Right cardiac atrium (tissue), 5 donors: ENCODE data around the gene C2CD2L. TPM values are rescaled to one million over a fixed set of nuclear protein-coding genes. Genes with fewer than 3 reads are reported as not detected.
"Not testable (repeated sequence)": the region's sequence is repeated elsewhere in the genome, so short reads cannot be mapped to it uniquely, and the experiment has no call there.

Experiments
- ATAC-seq, 2 donors: fragments of 200-7000 bp; cut with Tn5 transposase; one replicate each; pipeline versions ENCODE4 v1.8.0 to v1.9.1; 2020; ENCODE audit warnings: moderate library complexity in 2 of 2, mild to moderate bottlenecking in 1 of 2
- DNase-seq, 3 donors: peaks; one replicate each; pipeline ENCODE4 v3.0.0-alpha.2; 2020
- H3K27ac ChIP-seq: one replicate; pipeline ENCODE4 v1.5.1; 2013; ENCODE audit warnings: mild to moderate bottlenecking, low read length, control low read depth, moderate library complexity
- H3K27me3 ChIP-seq: one replicate; pipeline ENCODE4 v1.6.1; 2013; ENCODE audit not compliant: control insufficient read depth, insufficient read depth
- H3K4me1 ChIP-seq: one replicate; pipeline ENCODE4 v1.6.1; 2013; ENCODE audit warnings: low read length; ENCODE audit not compliant: control insufficient read depth, insufficient read depth
- H3K4me3 ChIP-seq: one replicate; pipeline ENCODE4 v1.5.1; 2013; ENCODE audit warnings: low read length, control low read depth
- H3K9me3 ChIP-seq: one replicate; pipeline ENCODE4 v1.6.1; 2013; ENCODE audit warnings: low read length; ENCODE audit not compliant: control insufficient read depth
- WGBS: extraction: QIAGEN DNeasy Blood & Tissue Kit; methylation state at CpG from one replicate; pipeline ENCODE4 v1.1.7; 2013; 5-methylcytosine and 5-hydroxymethylcytosine counted together
- intact Hi-C, 4 donors: fragments of 100-400 bp; cut with DNase I; formaldehyde crosslinking; loops; one replicate each; pipeline versions ENCODE4 v1.11.0 to v1.14.0; 2022 to 2023
- polyA plus RNA-seq: library from polyadenylated mRNA; stranded (reverse); fragments of 200-250 nt; gene quantifications from one replicate; pipeline ENCODE4 v1.2.3, GENCODE V29; 2013
- total RNA-seq, 4 donors: library from RNA; stranded (reverse); fragmentation: NEBNext Ultra II Directional; extraction: Animal tissue kit (Norgen Biotek cat#: 25700); gene quantifications; one replicate each; pipeline ENCODE4 v1.2.1, GENCODE V29; 2021
- donor health status: healthy with polysubstance abuse.
- donor health status: DM: no; HTN: yes; CAD: no.
- donor health status: DM: no; HTN: no; CAD: no.
- donor health status: DM: no; HTN: yes; CAD: no; lungs with severe emphysema.
- donor health status: DM: yes; HTN: yes; CAD: no.

C2CD2L gene
- total and polyA plus RNA-seq, 5 donors = 9.1 to 11.9 (median 10.3) TPM

DNA sequence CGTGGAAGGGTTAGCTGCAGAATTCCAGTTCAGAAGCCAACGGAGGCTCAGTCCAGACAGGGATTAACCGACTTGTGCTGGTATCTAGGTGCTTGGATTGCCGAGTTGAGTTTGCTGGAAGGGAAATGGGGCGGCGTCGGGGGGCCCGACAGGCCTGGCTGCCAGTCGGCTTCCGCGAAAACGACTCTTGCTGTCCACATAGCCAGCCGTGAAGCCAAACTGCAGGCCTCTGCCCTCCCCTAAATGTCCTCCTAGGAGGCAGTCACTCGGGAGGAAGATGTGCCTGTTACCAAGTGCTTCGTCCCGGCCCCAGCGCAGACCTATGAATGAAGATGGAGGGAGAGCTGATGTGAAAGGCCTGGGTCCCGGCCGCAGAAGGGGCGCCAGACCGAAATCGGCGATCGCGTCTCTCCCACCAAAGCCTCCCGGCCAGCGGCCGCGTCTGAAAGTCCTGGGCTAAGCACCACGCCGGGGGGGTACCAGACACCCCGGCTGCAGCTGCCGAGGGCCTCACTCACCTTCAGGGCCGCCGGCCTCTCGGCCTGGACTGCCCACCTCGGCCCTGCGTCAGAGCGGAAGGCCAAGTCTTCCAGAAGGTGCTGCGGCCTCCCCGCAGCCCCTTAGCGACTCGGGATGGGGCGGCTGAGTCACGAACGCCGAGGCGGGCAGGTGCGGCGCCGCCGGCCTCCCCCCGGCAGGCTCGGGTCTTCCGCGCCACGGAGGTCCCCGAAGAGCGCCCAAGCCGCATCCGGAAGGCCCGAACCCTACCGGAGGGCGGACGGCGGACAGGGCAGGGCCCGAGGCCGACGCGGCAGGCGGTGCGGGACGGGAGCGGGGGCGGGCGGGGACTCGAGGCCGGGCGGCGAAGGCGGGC, 13.0 kb upstream of the C2CD2L start:
- DNase-seq (peak; percentile 39 to 72 (median 72)), ATAC-seq (peak; percentile 35 to 51)
- Histone ChIP-seq H3K27ac (peak overlapping the region; percentile 81), H3K9me3 (no peaks in the 10 kb centered on the region), H3K27me3 (no peaks in the 10 kb centered on the region), H3K4me3 (peak overlapping the region; percentile 66), H3K4me1 (peaks cover 9% of the 10 kb centered on the region)
- intact Hi-C loops = no loop called here
- under 1% methylated on average over 81 of the region's 81 CpGs for WGBS

DNA sequence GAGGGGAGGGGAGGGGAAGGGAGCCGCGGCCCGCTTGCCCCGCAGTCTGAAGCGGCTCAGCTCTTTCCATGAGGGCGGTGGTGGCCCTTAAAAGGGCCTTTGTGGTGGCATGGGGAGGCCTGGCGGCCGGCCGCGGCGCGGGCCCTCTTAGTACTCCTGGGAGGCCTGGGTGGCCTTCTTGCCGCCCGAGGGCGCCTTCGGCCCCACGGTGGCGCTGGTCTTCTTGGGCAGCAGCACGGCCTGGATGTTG, 12.4 kb upstream of the C2CD2L start:
- no peaks in the 10 kb centered on the region for H3K27me3 ChIP-seq
- intact Hi-C loops = no loop called here
- DNase-seq (peak; percentile 89 to 94 (median 94)), ATAC-seq (peak; percentile 89 to 90)
- under 1% methylated on average over 19 of the region's 19 CpGs for WGBS
- H3K4me3 ChIP-seq = peak overlapping the region; percentile 66
- no peaks in the 10 kb centered on the region for H3K9me3 ChIP-seq
- peaks cover 9% of the 10 kb centered on the region for H3K4me1 ChIP-seq
- H3K27ac ChIP-seq = peak overlapping the region; percentile 81

- intact Hi-C loops = no loop called here
- peak overlapping the region; percentile 81 for H3K27ac ChIP-seq
- ATAC-seq (peak; percentile 96 to 97), DNase-seq (peak; percentile 98 to 99 (median 99))
- H3K27me3 ChIP-seq = no peaks in the 10 kb centered on the region
- H3K4me1 ChIP-seq = peaks cover 9% of the 10 kb centered on the region
- H3K9me3 ChIP-seq = no peaks in the 10 kb centered on the region
- WGBS = under 1% methylated on average over 79 of the region's 79 CpGs
- peak overlapping the region; percentile 66 for H3K4me3 ChIP-seq
Observed at GRCh38 chr11:119095066-119095880, 11.9 kb upstream of the C2CD2L start.

GRCh38 chr11:119099711-119100110, 7.4 kb upstream of the C2CD2L start:
- intact Hi-C loops = no loop called here
- ATAC-seq (no peak), DNase-seq (no peak)
- no peak overlapping the region for H3K4me3 ChIP-seq
- H3K4me1 ChIP-seq = peaks cover 7% of the 10 kb centered on the region
- H3K27me3 ChIP-seq = no peaks in the 10 kb centered on the region
- no peak overlapping the region for H3K27ac ChIP-seq
- H3K9me3 ChIP-seq = no peaks in the 10 kb centered on the region
- 77% methylated on average over 6 of the region's 6 CpGs for WGBS

- peaks cover 7% of the 10 kb centered on the region for H3K4me1 ChIP-seq
- no peaks in the 10 kb centered on the region for H3K27me3 ChIP-seq
- intact Hi-C loops = no loop called here
- peak overlapping the region; percentile 87 for H3K4me3 ChIP-seq
- no peak overlapping the region for H3K27ac ChIP-seq
- WGBS = 53% methylated on average over 11 of the region's 11 CpGs
- DNase-seq (no peak), ATAC-seq (no peak)
- no peaks in the 10 kb centered on the region for H3K9me3 ChIP-seq
Observed at GRCh38 chr11:119100246-119100970, 6.7 kb upstream of the C2CD2L start.

GRCh38 chr11:119100994-119101758, 6.0 kb upstream of the C2CD2L start:
- ATAC-seq = peak; percentile 11 to 13
- no peak for DNase-seq
- Histone ChIP-seq H3K9me3 (no peaks in the 10 kb centered on the region), H3K4me3 (peak overlapping the region; percentile 87), H3K4me1 (peaks cover 7% of the 10 kb centered on the region), H3K27me3 (no peaks in the 10 kb centered on the region), H3K27ac (peak overlapping the region; percentile 96)
- intact Hi-C loops = no loop called here
- WGBS = 1% methylated on average over 29 of the region's 29 CpGs

- ATAC-seq (peak; percentile 95 to 96), DNase-seq (peak; percentile 91 to 94 (median 93))
- Histone ChIP-seq H3K4me1 (peaks cover 12% of the 10 kb centered on the region), H3K27me3 (no peaks in the 10 kb centered on the region), H3K4me3 (peak within 1 kb of the TSS; percentile 87), H3K9me3 (no peaks in the 10 kb centered on the region), H3K27ac (peak within 1 kb of the TSS; percentile 96)
- intact Hi-C loops = no loop called here
- whole genome bisulfite sequencing = under 1% methylated on average over 32 of the region's 32 CpGs
Observed at GRCh38 chr11:119101759-119102423, 5.3 kb upstream of the C2CD2L start, which contains the start of gene DPAGT1. TSS of gene DPAGT1 (minus strand) at chr11:119101853. CDS start at chr11:119101655, 198 bp downstream.

DNA sequence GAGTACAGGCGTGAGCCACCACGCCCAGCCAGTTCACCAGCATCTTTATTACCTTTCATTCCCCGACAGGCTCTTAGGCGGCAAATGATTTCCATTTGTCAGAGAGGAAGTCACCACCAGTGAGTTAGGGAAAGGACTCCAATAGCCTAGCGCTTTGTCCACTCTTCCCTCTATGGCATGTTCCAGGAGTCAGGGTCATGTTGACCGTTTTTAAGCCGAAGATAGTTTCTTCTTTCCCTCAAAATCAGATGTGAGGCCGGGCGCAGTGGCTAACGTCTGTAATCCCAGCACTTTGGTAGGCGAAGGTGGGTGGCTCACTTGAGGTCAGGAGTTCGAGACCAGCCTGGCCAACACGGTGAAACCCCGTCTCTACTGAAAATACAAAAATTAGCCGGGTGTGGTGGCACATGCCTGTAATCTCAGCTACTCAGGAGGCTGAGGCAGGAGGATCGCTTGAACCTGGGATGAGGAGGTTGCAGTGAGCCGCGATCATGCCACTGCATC, 3.9 kb upstream of the C2CD2L start:
- intact Hi-C loops, ATAC-seq, H3K9me3 ChIP-seq, H3K27me3 ChIP-seq, DNase-seq: not testable (repeated sequence)
- H3K4me1 ChIP-seq = peaks cover 12% of the 10 kb centered on the region
- H3K27ac ChIP-seq = peak overlapping the region; percentile 73
- 81% methylated on average over 18 of the region's 18 CpGs for WGBS
- peak overlapping the region; percentile 87 for H3K4me3 ChIP-seq

GRCh38 chr11:119103793-119104192, 3.4 kb upstream of the C2CD2L start:
- H3K4me3 ChIP-seq = no peak overlapping the region
- intact Hi-C loops = no loop called here
- WGBS = 55% methylated on average over 4 of the region's 4 CpGs
- H3K27me3 ChIP-seq = no peaks in the 10 kb centered on the region
- no peaks in the 10 kb centered on the region for H3K9me3 ChIP-seq
- ATAC-seq (no peak), DNase-seq (no peak)
- H3K27ac ChIP-seq = no peak overlapping the region
- H3K4me1 ChIP-seq = peaks cover 12% of the 10 kb centered on the region
